Heart left ventricle (tissue), 16 donors: ENCODE data around the gene CCDC92. TPM values are rescaled to one million over a fixed set of nuclear protein-coding genes. Genes with fewer than 3 reads are reported as not detected.

Experiments used
- ATAC-seq, 4 donors: fragments of 200-7000 bp; cut with Tn5 transposase; one replicate each; pipeline ENCODE4 v1.9.1; 2020 to 2022; ENCODE audit warnings: moderate library complexity in 4 of 4, mild to moderate bottlenecking in 3 of 4, moderate number of reproducible peaks in 1 of 4
- DNase-seq, 5 donors: peaks; one replicate each; pipeline ENCODE4 v3.0.0-alpha.2; 2020
- H3K27ac ChIP-seq, 12 donors: fragments of 200-600 bp; sonication (generic) in 4 of 12; one replicate each; pipeline versions ENCODE4 v1.5.0 to v1.8.0; 2016 to 2022; ENCODE audit warnings: mild to moderate bottlenecking in 2 of 12
- H3K27me3 ChIP-seq, 9 donors: fragments of 200-600 bp; sonication (generic) in 2 of 9; one replicate each; pipeline versions ENCODE4 v1.5.1 to v1.8.0; 2016 to 2022; ENCODE audit warnings: mild to moderate bottlenecking in 3 of 9
- H3K36me3 ChIP-seq, 9 donors: fragments of 200-600 bp; sonication (generic) in 2 of 9; one replicate each; pipeline versions ENCODE4 v1.5.0 to v1.8.0; 2018 to 2022; ENCODE audit warnings: mild to moderate bottlenecking in 2 of 9
- H3K4me1 ChIP-seq, 12 donors: fragments of 200-600 bp; sonication (generic) in 4 of 12; one replicate each; pipeline versions ENCODE4 v1.5.0 to v1.8.0; 2016 to 2022; ENCODE audit warnings: mild to moderate bottlenecking in 3 of 12
- H3K4me3 ChIP-seq, 12 donors: fragments of 200-600 bp; sonication (generic) in 4 of 12; one replicate each; pipeline versions ENCODE4 v1.5.0 to v1.8.0; 2017 to 2022; ENCODE audit warnings: mild to moderate bottlenecking in 9 of 12, moderate library complexity in 4 of 12
- H3K9me3 ChIP-seq, 12 donors: fragments of 200-600 bp; sonication (generic) in 4 of 12; one replicate each; pipeline versions ENCODE4 v1.5.0 to v1.8.0; 2016 to 2022; ENCODE audit warnings: mild to moderate bottlenecking in 1 of 12
- POLR2A ChIP-seq, 2 donors: fragments of 450-650 bp; IDR thresholded peaks; one replicate each; pipeline ENCODE4 v1.6.1; 2017; ENCODE audit warnings: antibody characterized with exemption in 2 of 2, mild to moderate bottlenecking in 2 of 2, moderate library complexity in 2 of 2
- WGBS, 4 donors: extraction: QIAGEN DNeasy Blood & Tissue Kit in 2 of 4; methylation state at CpG; one replicate each; pipeline versions ENCODE4 v1.1.5 to v1.1.7; 2013 to 2018; 5-methylcytosine and 5-hydroxymethylcytosine counted together
- intact Hi-C, 10 donors: fragments of 100-400 bp; cut with DNase I; formaldehyde crosslinking; loops; one replicate each; pipeline versions ENCODE4 v1.11.1 to v1.14.2; 2022
- polyA plus RNA-seq, 2 donors: library from polyadenylated mRNA; stranded (reverse); fragments of 200-250 nt; gene quantifications; one replicate each; pipeline ENCODE4 v1.2.3, GENCODE V29; 2013
- total RNA-seq, 9 donors: library from RNA; depleted of rRNA in 2 of 9; stranded (reverse); fragments of >200 nt in 2 of 9; fragmentation: NEBNext Ultra II Directional in 3 of 9; extraction: Animal tissue kit (Norgen Biotek cat#: 25700) in 3 of 9; gene quantifications; one replicate each; pipeline versions ENCODE4 v1.1.0 to v1.2.4, GENCODE V29; 2016 to 2023
- TF ChIP-seq, protein P1 (sequence below), 12 donors: fragments of 200-600 bp; sonication (generic) in 4 of 12; IDR thresholded peaks; one replicate each; pipeline versions ENCODE4 v1.5.0 to v1.8.0; 2018 to 2022; ENCODE audit warnings: antibody characterized with exemption in 12 of 12, mild to moderate bottlenecking in 5 of 12
- donor health status: ischemic (EF 13 %, LVEDD 7.1; RV severe dilation, severe dysfunction).
- donor health status: healthy with polysubstance abuse.
- donor health status: DM: no; HTN: yes; CAD: no.
- donor health status: DM: no; HTN: no; CAD: no.
- donor health status: ischemic (EF 25% LVEDD 6.9; RV normal size, moderate dysfunction).
- donor health status: ischemic (EF 25% LVEDD 5.7; RV mildly dilated, moderate dysfunction).
- donor health status: healthy.
- donor health status: DM: yes; HTN: yes; CAD: no.
- donor health status: ischemic (EF 35%, LVEDD 5.7; RV mildly dilated, moderate dysfunction).
- donor health status: nonischemic (EF 11% LVEDD 7.7; RV severe dilation, severe dysfunction).
- donor health status: DM: yes; HTN: yes; CAD: no.
- donor health status: PGD.
- donor health status: ischemic (EF 29% LVEDD 5.4; RV normal size, mild dysfunction).
- donor health status: nonischemic (EF 23%, LVEDD 6.1; RV moderate dilation, normal function).

CCDC92 gene
- total and polyA plus RNA-seq, 11 donors, result 37.8 to 86.1 (median 58.1) TPM

DNA sequence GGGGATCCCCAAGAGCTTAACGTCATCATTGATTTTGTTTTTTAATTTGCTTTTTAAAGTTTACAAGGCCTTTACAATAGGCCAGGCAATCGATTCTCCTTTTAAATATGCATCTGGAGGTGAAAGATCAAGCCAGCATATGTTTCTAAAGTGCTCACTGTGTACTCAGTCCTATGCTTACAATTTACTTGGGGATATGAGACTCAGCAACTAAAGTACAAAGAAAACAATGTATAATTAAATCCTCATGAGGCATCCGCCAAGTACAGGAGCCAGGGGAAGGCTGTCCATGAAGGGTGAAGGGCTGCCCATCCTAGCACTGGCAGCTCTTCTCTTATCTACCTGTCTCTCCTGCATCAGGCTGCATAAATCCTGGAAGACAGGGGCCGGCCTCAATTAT is 11.8 kb downstream of the CCDC92 start:
- no peaks in the 10 kb centered on the region for H3K27me3 ChIP-seq
- no peak overlapping the region for H3K4me3 ChIP-seq
- H3K9me3 ChIP-seq, result no peaks in the 10 kb centered on the region
- TF ChIP-seq, protein P1, sequence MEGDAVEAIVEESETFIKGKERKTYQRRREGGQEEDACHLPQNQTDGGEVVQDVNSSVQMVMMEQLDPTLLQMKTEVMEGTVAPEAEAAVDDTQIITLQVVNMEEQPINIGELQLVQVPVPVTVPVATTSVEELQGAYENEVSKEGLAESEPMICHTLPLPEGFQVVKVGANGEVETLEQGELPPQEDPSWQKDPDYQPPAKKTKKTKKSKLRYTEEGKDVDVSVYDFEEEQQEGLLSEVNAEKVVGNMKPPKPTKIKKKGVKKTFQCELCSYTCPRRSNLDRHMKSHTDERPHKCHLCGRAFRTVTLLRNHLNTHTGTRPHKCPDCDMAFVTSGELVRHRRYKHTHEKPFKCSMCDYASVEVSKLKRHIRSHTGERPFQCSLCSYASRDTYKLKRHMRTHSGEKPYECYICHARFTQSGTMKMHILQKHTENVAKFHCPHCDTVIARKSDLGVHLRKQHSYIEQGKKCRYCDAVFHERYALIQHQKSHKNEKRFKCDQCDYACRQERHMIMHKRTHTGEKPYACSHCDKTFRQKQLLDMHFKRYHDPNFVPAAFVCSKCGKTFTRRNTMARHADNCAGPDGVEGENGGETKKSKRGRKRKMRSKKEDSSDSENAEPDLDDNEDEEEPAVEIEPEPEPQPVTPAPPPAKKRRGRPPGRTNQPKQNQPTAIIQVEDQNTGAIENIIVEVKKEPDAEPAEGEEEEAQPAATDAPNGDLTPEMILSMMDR (IDR thresholded peaks at IDR 0.05), result no peak
- no peak for TF ChIP-seq POLR2A (IDR thresholded peaks at IDR 0.05)
- intact Hi-C loops, result no loop called here
- H3K27ac ChIP-seq, result peak overlapping the region in 1 of 12 donors; percentile 63
- H3K4me1 ChIP-seq, result peaks cover 0 to 49% (median 2%) of the 10 kb centered on the region in 12 donors
- DNase-seq (no peak), ATAC-seq (no peak)
- 83 to 88% (median 84%) methylated on average over 4 of the region's 4 CpGs for WGBS, 4 donors
- peaks cover 0 to 2% (median 0%) of the 10 kb centered on the region in 9 donors for H3K36me3 ChIP-seq

DNA sequence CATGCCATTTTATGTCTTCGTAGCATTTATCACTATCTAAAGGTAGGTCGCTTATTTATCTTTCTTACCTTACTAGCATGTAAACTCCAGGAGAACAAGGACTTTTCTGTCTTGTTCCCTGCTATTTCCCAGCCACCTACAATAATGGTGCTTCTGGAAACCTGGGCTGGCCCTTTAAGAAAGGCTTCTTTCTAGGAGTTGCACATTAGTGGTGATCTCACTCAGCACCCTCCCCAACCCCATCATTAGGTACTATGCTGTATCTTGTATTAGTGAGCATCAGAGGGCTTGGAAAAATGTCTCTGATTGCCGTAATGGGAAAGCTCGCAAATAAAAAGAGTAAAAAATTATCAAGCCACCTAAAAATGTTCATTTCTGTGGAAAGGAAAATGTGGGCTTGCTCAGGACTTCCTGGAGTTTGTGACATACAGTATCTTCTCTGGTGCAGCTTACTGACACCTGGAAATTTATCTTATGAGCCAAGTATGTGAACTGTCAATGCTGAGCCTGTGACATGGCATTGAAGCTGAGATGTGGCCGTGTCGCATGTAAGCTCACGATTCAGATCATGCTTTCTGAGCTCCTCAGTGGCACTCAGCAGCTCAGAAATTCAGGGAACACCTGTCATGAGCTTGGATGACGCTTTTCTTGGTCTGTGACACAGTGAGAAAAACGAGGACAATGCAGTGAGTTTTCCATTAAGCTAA is 12.4 kb downstream of the CCDC92 start:
- no peak for TF ChIP-seq POLR2A (IDR thresholded peaks at IDR 0.05)
- TF ChIP-seq, protein P1 (IDR thresholded peaks at IDR 0.05), result no peak
- intact Hi-C loops, result no loop called here
- H3K4me3 ChIP-seq, result no peak overlapping the region
- DNase-seq, result no peak
- peaks cover 0 to 2% (median 0%) of the 10 kb centered on the region in 9 donors for H3K36me3 ChIP-seq
- ATAC-seq, result no peak
- 88 to 92% (median 90%) methylated on average over 9 of the region's 9 CpGs for WGBS, 4 donors
- H3K9me3 ChIP-seq, result no peaks in the 10 kb centered on the region
- H3K27me3 ChIP-seq, result no peaks in the 10 kb centered on the region
- H3K27ac ChIP-seq, result peak overlapping the region in 1 of 12 donors; percentile 63
- peaks cover 0 to 46% (median 5%) of the 10 kb centered on the region in 12 donors for H3K4me1 ChIP-seq

DNA sequence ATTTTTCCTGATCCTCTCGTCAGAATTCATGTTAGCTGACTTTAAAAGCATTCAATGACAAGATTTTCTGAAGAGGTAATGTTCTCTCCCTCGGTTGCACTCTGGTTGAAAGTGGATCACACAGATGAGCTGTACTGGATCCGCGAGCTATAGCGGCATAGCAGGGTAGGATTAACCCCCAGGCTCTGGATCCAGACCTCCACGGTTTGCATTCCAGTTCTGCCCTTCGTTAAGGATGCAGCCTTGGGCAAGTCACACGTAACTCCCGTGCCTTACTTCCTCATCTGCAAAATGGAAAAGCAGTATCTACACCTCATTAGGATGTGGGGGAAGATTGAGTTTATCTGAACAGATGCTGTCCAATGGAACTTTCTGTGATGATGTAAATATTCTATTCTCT is 13.8 kb downstream of the CCDC92 start:
- DNase-seq, result no peak
- Histone ChIP-seq H3K27me3 (no peaks in the 10 kb centered on the region), H3K36me3 (peaks cover 0 to 2% (median 0%) of the 10 kb centered on the region in 9 donors), H3K4me3 (no peak overlapping the region), H3K27ac (peak overlapping the region in 11 of 12 donors; percentile 15 to 73 (median 59)), H3K4me1 (peaks cover 0 to 56% (median 12%) of the 10 kb centered on the region in 12 donors), H3K9me3 (no peaks in the 10 kb centered on the region)
- intact Hi-C loops, result no loop called here
- WGBS, 4 donors, result 81 to 84% (median 84%) methylated on average over 9 of the region's 9 CpGs
- TF ChIP-seq, protein P1 (IDR thresholded peaks at IDR 0.05), result no peak
- TF ChIP-seq POLR2A (IDR thresholded peaks at IDR 0.05), result no peak
- ATAC-seq, result no peak

DNA sequence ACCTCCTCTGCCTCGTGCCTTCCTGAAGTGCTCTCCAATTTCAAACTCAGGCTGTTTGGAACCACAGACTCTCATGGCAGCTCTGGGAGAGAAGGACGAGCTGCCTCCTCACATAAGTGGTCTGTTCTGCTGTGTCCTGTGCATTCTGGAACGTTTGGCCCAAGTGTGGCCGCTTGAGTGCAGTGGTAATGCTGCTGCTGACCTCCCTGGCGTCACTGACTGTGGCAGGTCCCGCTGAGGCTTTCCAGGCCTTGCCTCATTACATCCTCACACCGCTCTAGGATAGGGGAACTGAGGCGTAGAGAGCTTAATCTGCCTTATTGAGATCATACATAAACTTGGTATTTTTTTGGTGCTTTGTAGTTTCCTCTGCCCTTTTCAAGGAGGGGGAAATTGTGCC is 14.2 kb downstream of the CCDC92 start:
- peak; percentile 87 to 91 (median 87) for ATAC-seq
- DNase-seq, result peak in 3 of 5 donors; percentile 38 to 75 (median 57)
- Histone ChIP-seq H3K36me3 (peaks cover 0 to 2% (median 0%) of the 10 kb centered on the region in 9 donors), H3K27me3 (no peaks in the 10 kb centered on the region), H3K4me1 (peaks cover 0 to 58% (median 14%) of the 10 kb centered on the region in 12 donors), H3K9me3 (no peaks in the 10 kb centered on the region), H3K4me3 (no peak overlapping the region), H3K27ac (peak overlapping the region; percentile 9 to 73 (median 58))
- intact Hi-C loops, result no loop called here
- TF ChIP-seq POLR2A (IDR thresholded peaks at IDR 0.05), result no peak
- TF ChIP-seq, protein P1 (IDR thresholded peaks at IDR 0.05), result no peak
- 56 to 73% (median 69%) methylated on average over 8 of the region's 8 CpGs for WGBS, 4 donors
